Glomerular visceral epithelial cell (primary cell): ENCODE results near the gene SLC22A4.

ENCODE experiments used
- DNase-seq: peaks from one replicate; pipeline ENCODE4 v3.0.0-alpha.2; 2016; ENCODE audit errors: extremely low spot score

The SLC22A4 gene

DNA sequence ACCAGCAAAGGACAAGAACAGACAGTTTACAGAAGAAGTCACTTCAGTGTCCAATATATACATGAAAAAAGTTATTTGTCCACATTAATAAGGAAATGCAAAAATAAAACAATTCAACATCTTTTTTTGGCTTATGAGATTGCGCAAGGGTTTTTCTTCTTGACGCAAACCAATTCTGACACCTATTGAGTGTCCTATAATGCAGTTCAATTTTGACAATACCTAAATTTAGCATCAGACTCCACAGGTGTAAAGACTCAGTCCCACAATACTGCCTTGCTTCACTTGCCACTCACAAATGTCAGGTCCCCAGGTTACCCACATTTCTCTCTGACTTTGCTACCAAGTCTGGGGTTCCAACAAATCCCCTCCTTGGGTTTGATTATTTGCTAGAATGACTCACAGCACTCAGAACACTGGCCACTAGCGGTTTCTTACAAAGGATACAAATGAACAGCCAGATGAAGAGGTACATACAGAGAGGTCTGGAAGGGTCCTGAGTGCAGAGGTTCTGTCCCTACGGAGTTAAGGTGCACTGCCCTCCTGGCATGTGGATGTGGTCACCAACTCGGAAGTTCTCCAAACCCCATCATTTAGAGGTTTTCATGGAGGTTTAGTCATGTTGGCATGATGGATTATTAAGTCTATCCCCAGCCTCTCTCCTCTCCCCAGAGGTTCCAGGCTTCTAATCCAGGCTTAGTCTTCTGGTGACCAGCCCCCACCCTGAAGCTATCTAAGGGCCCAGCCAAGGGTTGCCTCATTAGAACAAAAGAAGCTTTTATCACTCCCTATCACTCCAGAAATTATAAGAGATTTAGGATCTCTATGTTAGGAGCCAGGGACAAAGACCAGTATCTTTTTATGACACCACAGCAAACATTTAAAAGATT lies 48.3 kb downstream of the SLC22A4 start:
- DNase-seq = peak; percentile 85

DNA sequence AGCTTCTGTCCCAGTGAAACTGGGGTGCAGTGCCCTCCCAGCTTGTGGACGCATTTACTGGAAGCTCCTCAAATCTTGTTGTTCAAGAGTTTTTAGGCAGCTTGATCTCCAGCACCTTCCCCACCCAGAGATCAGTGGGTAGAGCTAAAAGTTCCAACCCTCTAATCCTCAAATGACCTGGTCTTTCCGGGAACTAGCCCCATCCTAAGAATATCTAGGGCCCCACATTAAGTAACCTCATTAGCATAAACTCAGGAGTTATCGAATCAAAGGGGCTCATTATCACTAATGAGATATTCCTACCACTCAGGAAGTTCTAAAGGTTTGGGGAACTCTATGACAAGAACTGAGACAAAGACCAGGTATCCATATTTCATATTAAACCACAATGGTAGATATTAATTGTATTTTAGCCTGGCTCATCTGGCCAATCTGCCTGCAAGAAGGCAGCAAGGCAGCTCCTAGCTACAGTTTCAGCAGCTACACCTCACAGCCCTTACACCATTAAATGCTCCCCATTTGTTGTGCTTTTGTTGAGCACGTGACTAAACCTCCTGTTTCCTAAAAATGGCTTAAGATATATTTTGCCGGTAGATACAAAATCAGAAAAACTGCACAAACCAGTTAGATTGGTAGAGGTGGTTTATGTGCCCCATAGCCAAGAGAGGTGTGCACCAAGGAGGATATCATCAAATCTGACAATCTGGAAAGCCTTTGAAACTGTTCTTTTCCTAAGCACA lies 50.8 kb downstream of the SLC22A4 start:
- no peak for DNase-seq

DNA sequence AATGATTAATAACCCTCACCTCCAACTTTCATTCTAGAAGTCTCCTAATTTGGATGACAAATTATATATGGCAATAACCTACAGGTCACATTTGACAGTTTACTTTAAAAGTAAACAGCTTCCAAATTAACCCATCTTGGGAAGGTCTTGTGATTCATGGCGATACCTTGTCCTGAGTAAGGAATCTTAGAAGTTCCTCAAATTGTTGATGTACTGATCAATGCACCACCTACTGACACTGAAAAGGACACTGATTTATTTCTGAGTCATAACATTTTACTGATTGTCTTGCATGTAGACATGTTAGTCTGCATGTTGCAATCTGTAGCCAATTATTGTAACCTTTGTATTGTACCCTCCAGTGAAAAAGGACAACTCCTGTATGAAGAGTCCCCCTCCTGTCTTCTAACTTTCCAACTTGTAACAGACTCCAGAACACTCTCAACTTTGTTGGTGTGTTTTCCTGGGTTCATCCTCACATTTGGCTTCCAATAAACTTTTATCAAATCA lies 59.3 kb downstream of the SLC22A4 start:
- no peak for DNase-seq

DNA sequence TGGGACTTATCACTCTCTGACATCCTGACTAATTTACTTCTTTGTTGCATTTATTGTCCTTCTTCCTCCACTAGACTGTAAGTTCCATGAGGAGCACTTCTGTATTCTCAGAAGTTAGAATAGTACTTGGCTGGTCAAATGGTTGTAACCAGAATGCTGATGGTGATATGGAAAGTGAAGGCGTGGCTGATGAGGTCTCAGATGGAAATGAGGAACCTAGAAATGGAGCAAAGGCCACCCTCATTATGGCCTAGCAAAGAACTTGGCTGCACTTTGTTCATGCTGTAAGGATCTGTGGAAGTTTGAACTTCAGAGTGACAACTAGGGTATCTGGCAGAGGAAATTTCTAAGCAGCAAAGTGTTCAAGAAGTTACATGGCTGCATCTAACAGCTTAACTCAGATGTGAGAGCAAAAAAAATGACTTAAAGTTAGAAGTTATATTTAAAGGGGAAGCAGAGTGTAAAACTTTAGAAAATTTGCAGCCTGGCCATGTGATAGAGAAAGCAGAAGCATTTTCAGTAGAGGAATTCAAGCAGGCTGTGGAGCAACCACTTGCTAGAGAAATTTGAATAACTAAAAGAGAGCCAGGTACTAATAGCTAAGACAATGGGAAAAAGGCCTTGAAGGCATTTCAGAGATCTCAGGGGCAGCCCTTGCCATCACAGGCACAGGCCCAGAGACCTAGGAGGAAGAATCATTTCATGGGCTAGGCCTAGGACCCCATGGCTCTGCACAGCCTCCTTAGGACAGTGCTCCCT lies 60.4 kb downstream of the SLC22A4 start:
- no peak for DNase-seq

DNA sequence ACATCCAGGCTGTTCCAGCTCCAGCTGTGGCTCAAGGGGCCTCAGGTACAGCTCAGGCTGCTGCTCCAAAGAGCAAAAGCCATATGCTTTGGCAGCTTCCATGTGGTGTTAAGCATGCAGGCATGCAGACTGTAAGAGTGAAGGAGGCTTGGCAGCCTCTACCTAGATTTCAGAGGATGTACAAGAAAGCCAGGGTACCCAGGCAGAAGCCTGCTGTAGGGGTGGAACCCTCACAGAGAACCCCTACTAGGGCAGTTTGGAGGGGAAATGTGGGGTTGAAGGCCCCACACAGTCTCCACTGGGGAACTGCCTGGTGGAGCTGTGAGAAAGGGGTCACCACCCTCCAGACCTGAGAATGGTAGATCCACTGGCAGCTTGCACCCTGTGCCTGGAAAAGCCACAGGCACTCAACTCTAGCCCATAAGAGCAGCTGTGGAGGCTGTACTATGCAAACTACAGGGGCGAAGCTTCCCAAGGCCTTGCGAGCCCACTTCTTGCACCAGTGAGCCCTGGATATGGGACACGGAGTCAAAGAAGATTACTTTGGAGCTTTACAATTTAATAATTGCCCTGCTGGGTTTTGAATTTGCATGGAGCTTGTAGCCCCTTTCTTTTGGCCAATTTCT lies 61.1 kb downstream of the SLC22A4 start:
- DNase-seq = no peak

DNA sequence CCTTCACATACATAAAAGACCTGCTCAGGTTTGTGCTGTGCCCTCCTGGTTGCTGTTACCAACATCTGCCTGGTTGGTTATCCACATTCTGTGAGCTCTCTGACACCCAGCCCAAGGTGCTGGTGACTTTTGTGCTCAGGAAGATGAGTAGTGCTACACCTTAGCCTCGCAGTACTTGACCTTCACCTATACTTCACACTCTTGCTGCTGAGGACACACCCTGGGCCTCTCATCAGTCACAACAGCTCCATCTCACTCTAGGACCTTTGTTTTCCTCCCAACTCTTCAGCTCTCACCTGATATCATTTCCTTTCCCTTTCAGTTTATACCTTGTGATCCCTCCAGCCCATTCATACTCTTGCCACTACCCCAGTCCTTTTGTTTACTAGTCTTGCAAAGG lies 64.6 kb downstream of the SLC22A4 start:
- no peak for DNase-seq

DNA sequence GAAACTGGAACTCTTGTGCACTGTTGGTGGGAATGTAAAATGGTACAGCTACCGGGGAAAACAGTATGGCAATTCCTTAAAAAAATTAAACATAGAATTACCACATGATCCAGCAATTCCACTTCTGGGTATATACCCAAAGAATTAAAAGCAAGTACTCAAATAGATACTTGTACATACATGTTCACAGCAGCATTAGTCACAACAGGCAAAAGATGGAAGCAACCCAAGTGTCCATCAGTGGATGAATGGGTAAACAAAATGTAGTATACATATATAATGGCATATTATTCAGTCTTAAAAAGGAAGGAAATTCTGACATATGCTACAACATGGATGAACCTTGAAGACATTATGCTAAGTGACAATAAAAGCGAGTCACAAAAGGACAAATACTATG lies 67.9 kb downstream of the SLC22A4 start:
- no peak for DNase-seq

DNA sequence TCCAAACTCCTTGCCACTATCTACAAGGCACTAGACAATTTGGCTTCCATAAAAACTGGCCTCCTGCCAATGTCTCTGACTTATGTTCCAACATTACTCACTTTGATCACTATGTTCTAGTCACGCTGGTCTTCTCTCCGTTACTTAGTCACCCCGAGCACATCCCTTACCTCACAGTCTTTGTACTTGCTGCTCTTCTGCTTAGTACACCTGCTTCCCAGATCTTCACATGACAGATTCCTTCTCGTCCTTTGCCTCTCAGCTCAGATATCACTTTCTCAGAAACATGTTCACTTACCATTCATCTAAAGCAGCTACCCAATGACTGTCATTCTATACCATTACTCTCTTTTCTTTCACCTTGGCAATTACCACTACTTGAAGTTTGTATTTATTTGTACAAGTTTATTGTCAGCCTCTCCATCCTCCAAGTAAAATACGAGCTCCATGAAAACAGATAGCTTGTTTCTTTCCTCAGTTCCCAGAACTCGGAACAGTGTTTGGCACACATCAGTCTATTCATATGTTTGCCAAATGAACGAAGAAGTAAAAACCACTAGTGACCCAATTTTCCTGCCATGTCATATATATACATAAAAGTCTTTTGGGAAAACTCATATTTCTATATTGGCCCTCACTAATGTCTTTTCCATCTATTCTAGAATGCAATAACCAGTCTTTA lies 69.4 kb downstream of the SLC22A4 start:
- peak; percentile 91 for DNase-seq

DNA sequence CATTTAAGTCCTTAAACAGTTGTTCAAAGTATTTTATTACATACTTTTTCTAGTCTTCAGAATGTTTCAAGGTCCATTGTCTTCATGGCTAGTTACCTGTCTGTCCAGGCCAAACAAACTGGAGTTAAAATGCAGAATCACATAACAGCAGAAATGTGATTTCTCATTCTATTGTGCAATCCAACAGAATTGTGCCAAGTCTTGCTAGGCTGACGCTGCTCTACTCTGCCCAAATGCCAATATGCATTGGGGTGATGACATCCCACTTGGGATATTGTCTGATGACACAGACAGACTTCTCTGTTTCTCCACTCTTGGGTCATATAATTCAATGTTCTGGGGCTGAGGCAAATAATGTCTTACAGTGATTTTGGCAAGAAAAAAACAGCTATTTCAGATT lies 70.1 kb downstream of the SLC22A4 start:
- DNase-seq = peak; percentile 65

DNA sequence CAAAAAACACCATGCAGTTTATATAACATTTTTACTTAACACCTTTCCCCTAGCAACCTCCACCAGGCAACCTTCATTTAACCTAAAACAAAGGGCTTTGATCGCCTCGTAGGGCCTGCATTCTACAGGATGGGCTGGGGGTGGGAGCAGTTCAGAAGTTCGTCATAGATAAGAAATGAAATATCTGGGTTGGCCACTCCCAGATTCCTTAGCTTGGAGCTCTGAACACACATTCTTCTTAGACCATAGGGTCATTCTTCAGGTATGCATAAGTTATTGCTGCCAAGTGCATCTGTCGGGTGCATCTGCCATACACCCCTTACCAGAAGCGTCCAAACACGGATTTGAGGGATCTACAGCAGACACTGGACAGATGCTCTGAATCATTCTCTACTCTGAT lies 71.0 kb downstream of the SLC22A4 start:
- DNase-seq = peak; percentile 90

DNA sequence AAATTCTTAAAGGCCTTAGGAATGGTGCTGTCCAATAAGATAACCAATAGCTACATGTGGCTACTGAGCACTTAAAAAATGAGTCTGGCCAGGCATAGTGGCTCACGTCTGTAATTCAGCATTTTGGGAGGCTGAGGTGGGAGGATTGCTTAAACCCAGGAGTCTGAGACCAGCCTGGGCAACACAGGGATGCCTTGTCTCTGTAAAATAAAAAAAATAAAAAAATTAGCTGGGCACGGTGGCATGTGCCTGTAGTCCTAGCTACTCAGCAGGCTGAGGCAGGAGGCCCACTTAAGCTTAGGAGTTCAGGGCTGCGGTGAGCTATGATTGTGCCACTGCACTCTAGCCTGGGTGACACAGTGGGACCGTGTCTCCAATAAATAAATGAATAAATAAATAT lies 74.0 kb downstream of the SLC22A4 start:
- peak; percentile 11 for DNase-seq

DNA sequence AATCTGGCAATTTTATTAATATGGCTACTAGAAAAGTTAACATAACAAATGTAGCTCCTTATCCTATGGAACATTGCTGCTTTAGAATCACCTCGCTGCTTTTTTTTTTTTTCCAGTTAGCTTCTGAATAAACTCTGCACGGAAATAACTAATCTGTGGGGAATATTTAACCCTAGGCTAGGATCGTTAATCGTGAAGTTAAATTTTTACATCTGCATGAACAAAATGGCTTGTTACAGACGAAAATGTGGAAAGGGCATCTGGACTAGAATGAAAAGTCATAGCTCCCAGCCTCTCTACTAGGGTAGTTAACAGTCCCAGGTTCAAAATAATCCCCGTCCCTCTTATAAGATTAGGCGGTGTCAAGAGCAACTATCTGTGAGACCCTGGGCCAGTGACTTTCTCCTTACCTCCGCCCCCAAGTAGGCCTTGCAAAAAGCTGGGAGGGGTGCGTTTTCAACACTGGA lies 74.8 kb downstream of the SLC22A4 start:
- DNase-seq = peak; percentile 44

DNA sequence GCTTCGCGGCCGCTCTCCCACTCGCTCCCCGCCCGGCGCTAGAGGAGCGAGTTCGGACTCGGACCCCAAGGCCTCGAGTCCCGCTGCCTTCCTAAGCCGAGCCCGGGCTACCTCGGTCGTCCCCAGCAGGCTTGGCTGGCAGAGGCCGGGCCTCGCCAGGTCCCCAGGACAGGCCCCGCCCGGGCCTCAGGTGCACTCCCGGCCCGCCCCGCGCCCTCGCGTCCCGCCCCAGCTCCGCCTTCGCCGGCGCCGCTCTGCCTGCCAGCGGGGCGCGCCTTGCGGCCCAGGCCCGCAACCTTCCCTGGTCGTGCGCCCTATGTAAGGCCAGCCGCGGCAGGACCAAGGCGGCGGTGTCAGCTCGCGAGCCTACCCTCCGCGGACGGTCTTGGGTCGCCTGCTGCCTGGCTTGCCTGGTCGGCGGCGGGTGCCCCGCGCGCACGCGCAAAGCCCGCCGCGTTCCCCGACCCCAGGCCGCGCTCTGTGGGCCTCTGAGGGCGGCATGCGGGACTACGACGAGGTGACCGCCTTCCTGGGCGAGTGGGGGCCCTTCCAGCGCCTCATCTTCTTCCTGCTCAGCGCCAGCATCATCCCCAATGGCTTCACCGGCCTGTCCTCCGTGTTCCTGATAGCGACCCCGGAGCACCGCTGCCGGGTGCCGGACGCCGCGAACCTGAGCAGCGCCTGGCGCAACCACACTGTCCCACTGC lies 75.4 kb downstream of the SLC22A4 start, which contains the start of gene SLC22A5:
Gene SLC22A5, plus strand, starts transcription at position 237 of the 707 bp plus-strand sequence. Its CDS starts 263 bp downstream, at position 500.
- peak; percentile 78 for DNase-seq

DNA sequence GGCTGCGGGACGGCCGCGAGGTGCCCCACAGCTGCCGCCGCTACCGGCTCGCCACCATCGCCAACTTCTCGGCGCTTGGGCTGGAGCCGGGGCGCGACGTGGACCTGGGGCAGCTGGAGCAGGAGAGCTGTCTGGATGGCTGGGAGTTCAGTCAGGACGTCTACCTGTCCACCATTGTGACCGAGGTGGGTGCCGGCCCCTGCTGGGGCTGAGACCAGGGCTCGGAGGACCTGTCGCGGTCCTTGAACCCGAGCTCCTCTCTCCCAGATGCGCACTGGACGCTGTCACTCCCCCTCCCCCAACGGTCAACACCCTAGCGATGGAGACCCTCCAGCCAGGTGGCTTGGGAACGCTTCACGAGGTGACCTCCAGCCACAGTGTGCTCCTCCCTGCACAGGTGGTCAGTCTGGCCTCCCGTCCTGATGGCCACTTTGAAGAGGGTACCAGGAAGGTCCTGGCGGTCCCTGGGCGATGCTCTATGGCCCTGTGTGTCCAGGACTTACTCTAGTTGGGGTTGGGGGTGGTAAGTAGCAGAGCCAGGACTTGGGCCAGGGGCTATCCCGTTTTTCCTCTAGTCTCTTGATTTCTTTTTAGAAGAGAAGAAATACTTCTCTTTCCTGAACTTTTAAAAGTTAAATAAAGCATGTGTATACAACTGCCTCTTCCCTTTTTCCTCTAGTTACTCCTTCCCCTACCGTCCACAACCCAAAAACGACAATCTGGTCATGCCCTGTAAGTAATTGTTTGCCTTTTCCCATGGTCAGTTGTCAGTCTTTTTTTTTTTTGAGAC lies 76.2 kb downstream of the SLC22A4 start:
- DNase-seq = no peak

DNA sequence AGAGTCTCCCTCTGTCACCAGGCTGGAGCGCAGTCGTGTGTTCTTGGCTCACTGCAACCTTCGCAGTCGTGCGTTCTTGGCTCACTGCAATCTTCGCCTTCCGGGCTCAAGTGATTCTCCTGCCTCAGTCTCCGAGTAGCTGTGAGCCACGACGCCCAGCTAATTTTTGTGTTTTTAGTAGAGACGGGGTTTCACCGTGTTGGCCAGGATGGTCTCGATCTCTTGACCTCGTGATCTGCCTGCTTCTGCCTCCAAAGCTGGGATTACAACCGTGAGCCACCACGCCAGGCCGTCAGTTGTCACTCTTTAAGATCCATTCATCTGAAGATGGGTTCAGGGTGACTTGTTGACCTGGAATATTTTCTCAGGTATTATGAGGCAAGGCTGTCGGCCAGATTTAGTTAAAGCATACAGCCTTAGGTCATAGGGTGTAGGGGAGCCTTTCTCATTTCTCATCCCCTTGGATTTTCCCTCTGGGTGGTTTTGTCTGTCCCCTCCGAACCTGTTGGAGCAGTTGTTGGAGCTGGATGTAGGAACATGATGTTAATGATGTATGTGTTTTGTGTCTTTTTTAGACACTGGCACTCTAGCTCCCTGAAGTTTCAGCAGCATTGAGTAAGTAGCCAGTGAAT lies 76.9 kb downstream of the SLC22A4 start:
- no peak for DNase-seq

DNA sequence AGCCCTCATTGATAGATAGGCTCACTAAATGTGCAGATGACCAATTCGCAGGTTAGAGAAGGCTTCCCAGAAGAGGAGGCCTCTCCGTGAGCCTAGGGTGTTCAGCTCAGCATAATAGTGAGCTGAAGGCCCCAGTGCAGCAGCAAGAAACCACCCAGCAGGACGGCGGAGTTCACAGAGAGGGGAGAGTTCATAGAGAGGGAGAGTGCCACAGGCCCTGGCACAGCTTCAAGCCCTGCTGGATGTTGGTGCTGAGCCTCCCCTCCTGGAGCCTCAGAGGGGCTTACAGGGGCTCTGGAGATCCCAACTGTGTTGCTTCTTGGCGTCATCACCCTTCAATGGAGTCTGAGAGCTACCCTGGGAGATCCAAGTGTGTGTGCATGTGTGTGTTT lies 77.4 kb downstream of the SLC22A4 start:
- DNase-seq = no peak

DNA sequence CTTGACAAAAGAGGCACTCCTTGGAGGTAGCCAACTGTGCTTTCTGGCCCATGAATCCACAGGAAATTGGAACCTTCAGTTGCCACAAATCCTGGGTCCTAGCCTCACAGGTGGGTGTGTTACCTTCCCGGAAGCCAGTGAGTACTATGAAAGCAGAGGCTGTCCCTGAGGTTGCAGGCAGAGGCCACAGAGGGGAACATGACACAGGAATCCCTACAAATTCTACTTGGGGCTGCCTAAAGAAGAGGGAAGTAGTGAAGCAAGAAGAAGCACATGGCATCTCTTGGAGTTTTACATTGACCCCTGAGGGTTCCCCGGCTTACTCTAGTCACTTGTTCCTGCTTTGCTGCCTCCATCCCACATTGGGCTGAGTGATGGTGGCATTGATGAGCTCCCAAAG lies 77.9 kb downstream of the SLC22A4 start:
- DNase-seq = no peak

DNA sequence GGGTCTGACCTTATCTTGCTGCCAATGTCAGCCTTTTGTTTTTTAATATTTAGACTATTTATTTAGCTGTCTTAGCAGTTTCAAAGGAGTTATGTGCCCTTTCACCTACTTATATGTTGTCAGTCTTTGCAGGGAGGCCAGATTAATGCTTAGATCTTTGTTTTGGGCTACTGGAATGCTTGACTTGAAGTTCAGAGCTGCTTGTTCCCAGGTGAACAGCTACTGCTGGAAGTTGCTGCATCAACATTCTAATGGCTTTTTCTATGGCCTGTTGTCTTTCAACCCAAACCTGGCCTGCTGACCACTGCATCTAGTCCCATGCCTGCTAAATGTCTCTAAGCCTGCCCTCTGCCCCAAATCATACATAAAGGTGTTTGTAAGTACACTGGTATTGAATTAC lies 78.3 kb downstream of the SLC22A4 start:
- no peak for DNase-seq

DNA sequence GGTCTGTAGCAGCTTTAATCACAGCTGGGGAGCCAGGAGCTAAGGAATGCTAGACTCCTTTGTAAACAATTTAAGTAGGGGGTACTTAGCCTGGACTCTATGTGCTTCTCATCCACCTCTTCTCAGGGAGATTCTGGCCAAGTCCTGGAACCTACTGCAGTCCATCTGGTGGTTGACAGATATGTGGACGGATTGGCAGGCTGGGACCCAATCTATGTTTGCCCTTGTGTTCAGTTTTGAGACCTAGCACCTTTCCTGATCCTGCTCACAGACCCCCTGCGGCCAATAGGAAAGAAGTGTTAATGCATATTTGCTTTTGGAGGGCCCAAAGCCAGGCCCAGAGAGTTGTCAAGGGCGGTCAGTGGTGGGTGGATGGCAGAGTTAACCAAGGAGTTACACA lies 81.8 kb downstream of the SLC22A4 start:
- no peak for DNase-seq
